ENCODE data around the gene STAMBPL1.

The STAMBPL1 gene

GRCh38 chr10:88893611-88894010, 13.6 kb downstream of the STAMBPL1 start:
- no peak for DNase-seq (ENCODE audit: low spot score)

- no peak for DNase-seq (ENCODE audit: low spot score)
Observed at GRCh38 chr10:88895250-88895649, 15.2 kb downstream of the STAMBPL1 start.

GRCh38 chr10:88896372-88896993, 16.4 kb downstream of the STAMBPL1 start:
- DNase-seq (ENCODE audit: low spot score) = no peak

GRCh38 chr10:88896994-88897853, 17.2 kb downstream of the STAMBPL1 start:
- no peak for DNase-seq (ENCODE audit: low spot score)

- DNase-seq (ENCODE audit: low spot score) = peak; percentile 12
Observed at GRCh38 chr10:88898727-88899126, 18.7 kb downstream of the STAMBPL1 start.

GRCh38 chr10:88899886-88900285, 19.8 kb downstream of the STAMBPL1 start:
- no peak for DNase-seq (ENCODE audit: low spot score)

GRCh38 chr10:88901206-88901983, 21.4 kb downstream of the STAMBPL1 start:
- DNase-seq (ENCODE audit: low spot score) = peak; percentile 71

- no peak for DNase-seq (ENCODE audit: low spot score)
Observed at GRCh38 chr10:88901984-88902789, 22.1 kb downstream of the STAMBPL1 start.

GRCh38 chr10:88903715-88904114, 23.7 kb downstream of the STAMBPL1 start:
- no peak for DNase-seq (ENCODE audit: low spot score)

- DNase-seq (ENCODE audit: low spot score) = no peak
Observed at GRCh38 chr10:88906921-88907320, 26.9 kb downstream of the STAMBPL1 start.

- DNase-seq (ENCODE audit: low spot score) = no peak
Observed at GRCh38 chr10:88908194-88908593, 28.1 kb downstream of the STAMBPL1 start.

GRCh38 chr10:88911116-88911515, 31.1 kb downstream of the STAMBPL1 start:
- DNase-seq (ENCODE audit: low spot score) = no peak

- no peak for DNase-seq (ENCODE audit: low spot score)
Observed at GRCh38 chr10:88911851-88912250, 31.8 kb downstream of the STAMBPL1 start.

- no peak for DNase-seq (ENCODE audit: low spot score)
Observed at GRCh38 chr10:88913127-88913526, 33.1 kb downstream of the STAMBPL1 start.

GRCh38 chr10:88913788-88914187, 33.7 kb downstream of the STAMBPL1 start:
- DNase-seq (ENCODE audit: low spot score) = no peak

GRCh38 chr10:88915781-88916180, 35.7 kb downstream of the STAMBPL1 start:
- no peak for DNase-seq (ENCODE audit: low spot score)

- DNase-seq (ENCODE audit: low spot score) = no peak
Observed at GRCh38 chr10:88916231-88916630, 36.2 kb downstream of the STAMBPL1 start.

- no peak for DNase-seq (ENCODE audit: low spot score)
Observed at GRCh38 chr10:88916986-88917385, 36.9 kb downstream of the STAMBPL1 start.

- no peak for DNase-seq (ENCODE audit: low spot score)
Observed at GRCh38 chr10:88918191-88918905, 38.3 kb downstream of the STAMBPL1 start.

- no peak for DNase-seq (ENCODE audit: low spot score)
Observed at GRCh38 chr10:88919041-88919440, 39.0 kb downstream of the STAMBPL1 start.

- DNase-seq (ENCODE audit: low spot score) = no peak
Observed at GRCh38 chr10:88920198-88920597, 40.2 kb downstream of the STAMBPL1 start.

Measured in NAMALWA (cell line).